WI38 (cell line): Measurements from ENCODE around the gene CEP104.

ENCODE experiments used
- H3K4me3 ChIP-seq: 2 replicates; pipeline ENCODE4 v1.5.1; 2011; ENCODE audit warnings: low read depth, mild to moderate bottlenecking, control low read depth, low read length
- TF ChIP-seq, protein P1 (sequence below): IDR thresholded peaks from 2 replicates; pipeline ENCODE4 v1.5.1; 2012; ENCODE audit warnings: low read depth, mild to moderate bottlenecking, control low read depth, low read length

The CEP104 gene

GRCh38 chr1:3876716-3877115 is 19.7 kb upstream of the CEP104 start:
- TF ChIP-seq, protein P1, sequence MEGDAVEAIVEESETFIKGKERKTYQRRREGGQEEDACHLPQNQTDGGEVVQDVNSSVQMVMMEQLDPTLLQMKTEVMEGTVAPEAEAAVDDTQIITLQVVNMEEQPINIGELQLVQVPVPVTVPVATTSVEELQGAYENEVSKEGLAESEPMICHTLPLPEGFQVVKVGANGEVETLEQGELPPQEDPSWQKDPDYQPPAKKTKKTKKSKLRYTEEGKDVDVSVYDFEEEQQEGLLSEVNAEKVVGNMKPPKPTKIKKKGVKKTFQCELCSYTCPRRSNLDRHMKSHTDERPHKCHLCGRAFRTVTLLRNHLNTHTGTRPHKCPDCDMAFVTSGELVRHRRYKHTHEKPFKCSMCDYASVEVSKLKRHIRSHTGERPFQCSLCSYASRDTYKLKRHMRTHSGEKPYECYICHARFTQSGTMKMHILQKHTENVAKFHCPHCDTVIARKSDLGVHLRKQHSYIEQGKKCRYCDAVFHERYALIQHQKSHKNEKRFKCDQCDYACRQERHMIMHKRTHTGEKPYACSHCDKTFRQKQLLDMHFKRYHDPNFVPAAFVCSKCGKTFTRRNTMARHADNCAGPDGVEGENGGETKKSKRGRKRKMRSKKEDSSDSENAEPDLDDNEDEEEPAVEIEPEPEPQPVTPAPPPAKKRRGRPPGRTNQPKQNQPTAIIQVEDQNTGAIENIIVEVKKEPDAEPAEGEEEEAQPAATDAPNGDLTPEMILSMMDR = no peak
- H3K4me3 ChIP-seq = no peak overlapping the region

GRCh38 chr1:3874736-3875135 is 17.7 kb upstream of the CEP104 start:
- TF ChIP-seq, protein P1 = no peak
- H3K4me3 ChIP-seq = no peak overlapping the region

DNA sequence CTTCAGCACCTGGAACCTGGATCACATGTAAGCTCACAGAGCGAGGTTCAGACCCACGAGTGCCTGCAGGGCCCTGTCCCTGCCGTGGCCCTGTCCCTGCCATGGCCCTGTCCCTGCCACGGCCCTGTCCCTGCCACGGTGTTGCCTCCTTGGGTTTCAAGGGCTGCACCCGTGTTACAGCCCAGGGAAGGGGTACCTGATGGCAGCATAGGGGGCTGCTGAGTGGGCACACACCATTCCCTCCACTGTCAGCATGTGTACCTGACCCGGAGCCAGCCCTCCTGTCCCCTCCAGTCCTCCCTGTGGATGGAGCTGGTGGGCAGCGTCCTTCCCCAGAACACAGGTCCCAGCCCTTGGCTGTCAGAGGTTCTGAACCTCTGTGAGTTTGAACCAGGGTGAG is 15.5 kb upstream of the CEP104 start:
- H3K4me3 ChIP-seq = no peak overlapping the region
- TF ChIP-seq, protein P1 = no peak

DNA sequence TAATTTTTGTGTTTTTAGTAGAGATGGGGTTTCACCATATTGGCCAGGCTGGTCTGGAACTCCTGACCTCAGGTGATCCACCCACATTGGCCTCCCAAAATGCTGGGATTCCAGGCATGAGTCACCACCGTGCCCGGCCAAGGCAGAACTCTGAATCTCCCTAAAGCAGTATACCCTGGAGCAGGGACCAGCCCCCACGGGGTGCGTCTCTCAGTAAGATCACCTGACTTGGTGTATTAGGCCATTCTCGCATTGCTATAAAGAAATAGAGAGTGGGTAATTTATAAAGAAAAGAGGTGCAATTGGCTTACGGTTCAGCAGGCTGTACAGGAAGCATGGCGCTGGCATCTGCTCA is 14.4 kb upstream of the CEP104 start:
- H3K4me3 ChIP-seq = no peak overlapping the region
- TF ChIP-seq, protein P1 = no peak

GRCh38 chr1:3869751-3870301 is 12.8 kb upstream of the CEP104 start:
- no peak overlapping the region for H3K4me3 ChIP-seq

DNA sequence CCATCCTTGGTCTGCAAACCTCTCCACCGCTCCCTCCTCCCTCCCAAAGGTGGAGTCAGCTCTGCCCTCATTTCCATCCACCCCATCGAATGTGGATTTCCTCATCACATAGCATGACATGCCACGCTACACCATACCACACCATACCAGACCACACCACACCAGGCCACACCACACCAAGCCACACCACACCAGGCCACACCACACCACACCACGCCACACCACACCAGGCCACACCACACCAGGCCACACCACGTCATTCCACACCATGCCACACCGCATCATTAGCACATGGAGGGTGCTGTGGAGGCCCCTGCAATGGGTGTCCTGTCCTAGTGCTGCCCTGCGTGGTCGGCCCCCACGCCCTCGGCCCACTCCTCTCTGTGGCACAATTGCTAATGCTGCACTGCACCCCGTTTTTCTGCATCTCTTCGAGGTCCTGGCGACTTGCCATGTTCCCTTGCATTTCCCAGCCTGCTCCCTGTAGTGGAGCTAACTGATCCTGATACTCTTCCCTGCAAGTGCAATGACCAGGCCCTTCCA is 11.5 kb upstream of the CEP104 start:
- H3K4me3 ChIP-seq = no peak overlapping the region
- TF ChIP-seq, protein P1 = no peak

More at GRCh38 chr1:3869751-3870301, 12.8 kb upstream of the CEP104 start:
- TF ChIP-seq, protein P1 = no peak

DNA sequence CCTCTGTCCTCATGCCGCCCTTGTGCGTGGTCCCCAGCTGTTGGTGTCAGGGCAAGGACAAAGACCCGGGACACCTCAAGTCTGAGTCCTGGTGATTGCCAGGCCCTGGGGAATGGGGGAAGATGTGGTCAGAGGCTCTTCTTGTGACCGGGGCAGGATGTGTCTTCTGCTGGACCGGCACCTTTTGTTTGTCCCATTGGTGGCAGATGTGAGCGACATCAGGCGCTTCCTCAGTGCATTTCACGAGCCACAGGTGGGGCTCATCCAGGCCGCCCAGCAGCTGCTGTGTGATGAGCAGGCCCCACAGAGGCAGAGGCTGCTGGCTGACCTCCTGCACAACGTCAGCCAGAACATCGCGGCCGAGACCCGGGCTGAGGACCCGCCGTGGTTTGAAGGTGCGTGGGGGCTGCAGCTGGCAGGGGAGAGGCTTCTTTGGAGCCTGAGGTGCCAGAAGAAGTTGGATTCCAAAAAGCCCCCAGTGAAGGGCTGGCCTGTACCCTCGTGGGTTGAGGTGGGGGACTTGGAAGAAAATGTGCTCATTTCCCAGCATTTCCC is 8.7 kb upstream of the CEP104 start:
- TF ChIP-seq, protein P1 = no peak
- no peak overlapping the region for H3K4me3 ChIP-seq
